Suppressor macrophage treated with lipopolysaccharide for 4 hours (primary cell): ENCODE data around the gene GPC6.

ENCODE experiments used
- DNase-seq: peaks from one replicate; pipeline ENCODE4 v3.0.0-alpha.2; 2020

Gene GPC6

GRCh38 chr13:93800342-93800741 lies 573.7 kb downstream of the GPC6 start:
- DNase-seq: no peak

- no peak for DNase-seq
These were observed 579.1 kb downstream of the GPC6 start for GRCh38 chr13:93805736-93806135.

GRCh38 chr13:93806861-93807260 lies 580.3 kb downstream of the GPC6 start:
- no peak for DNase-seq

GRCh38 chr13:93810264-93810663 lies 583.7 kb downstream of the GPC6 start:
- DNase-seq: no peak

GRCh38 chr13:93811071-93811737 lies 584.6 kb downstream of the GPC6 start:
- no peak for DNase-seq

- DNase-seq: no peak
These were observed 585.1 kb downstream of the GPC6 start for GRCh38 chr13:93811738-93812112.

GRCh38 chr13:93814658-93815057 lies 588.1 kb downstream of the GPC6 start:
- DNase-seq: no peak

GRCh38 chr13:93818345-93818744 lies 591.7 kb downstream of the GPC6 start:
- no peak for DNase-seq

- no peak for DNase-seq
These were observed 592.8 kb downstream of the GPC6 start for GRCh38 chr13:93819331-93819890.

GRCh38 chr13:93824286-93824685 lies 597.7 kb downstream of the GPC6 start:
- no peak for DNase-seq

- DNase-seq: no peak
These were observed 607.4 kb downstream of the GPC6 start for GRCh38 chr13:93834051-93834450.

GRCh38 chr13:93843082-93843481 lies 616.5 kb downstream of the GPC6 start:
- no peak for DNase-seq

- no peak for DNase-seq
These were observed 620.6 kb downstream of the GPC6 start for GRCh38 chr13:93847162-93847561.

- DNase-seq: no peak
These were observed 621.6 kb downstream of the GPC6 start for GRCh38 chr13:93848247-93848646.

GRCh38 chr13:93851236-93851635 lies 624.6 kb downstream of the GPC6 start:
- no peak for DNase-seq

GRCh38 chr13:93853912-93854311 lies 627.3 kb downstream of the GPC6 start:
- no peak for DNase-seq

- DNase-seq: no peak
These were observed 630.5 kb downstream of the GPC6 start for GRCh38 chr13:93857126-93857525.

- DNase-seq: no peak
These were observed 633.1 kb downstream of the GPC6 start for GRCh38 chr13:93859716-93860115.

GRCh38 chr13:93861818-93862217 lies 635.2 kb downstream of the GPC6 start:
- no peak for DNase-seq

- no peak for DNase-seq
These were observed 635.7 kb downstream of the GPC6 start for GRCh38 chr13:93862259-93862658.

- DNase-seq: no peak
These were observed 638.6 kb downstream of the GPC6 start for GRCh38 chr13:93865235-93865634.

- no peak for DNase-seq
These were observed 640.9 kb downstream of the GPC6 start for GRCh38 chr13:93867481-93867880.

- no peak for DNase-seq
These were observed 645.8 kb downstream of the GPC6 start for GRCh38 chr13:93872376-93872775.

- no peak for DNase-seq
These were observed 646.3 kb downstream of the GPC6 start for GRCh38 chr13:93872786-93873347.

- no peak for DNase-seq
These were observed 648.9 kb downstream of the GPC6 start for GRCh38 chr13:93875547-93875946.
